ENCODE results near the gene LGR4.

The LGR4 gene

GRCh38 chr11:27485930-27486773 lies 13.6 kb upstream of the LGR4 start:
- no peak for DNase-seq (ENCODE audit: low spot score)

GRCh38 chr11:27482793-27483192 lies 10.2 kb upstream of the LGR4 start:
- DNase-seq (ENCODE audit: low spot score): no peak

- no peak for DNase-seq (ENCODE audit: low spot score)
Observed at GRCh38 chr11:27481992-27482391, 9.4 kb upstream of the LGR4 start.

- no peak for DNase-seq (ENCODE audit: low spot score)
Observed at GRCh38 chr11:27477831-27478230, 5.2 kb upstream of the LGR4 start.

GRCh38 chr11:27477243-27477642 lies 4.7 kb upstream of the LGR4 start:
- DNase-seq (ENCODE audit: low spot score): no peak

- DNase-seq (ENCODE audit: low spot score): no peak
Observed at GRCh38 chr11:27475622-27476021, 3.0 kb upstream of the LGR4 start.

GRCh38 chr11:27473017-27473406 lies 422 bp upstream of the LGR4 start:
- DNase-seq (ENCODE audit: low spot score): no peak

- DNase-seq (ENCODE audit: low spot score): peak; percentile 78
Observed at GRCh38 chr11:27471589-27472397, 797 bp downstream of the LGR4 start.

- no peak for DNase-seq (ENCODE audit: low spot score)
Observed at GRCh38 chr11:27470826-27471588, 1.6 kb downstream of the LGR4 start.

GRCh38 chr11:27470166-27470565 lies 2.4 kb downstream of the LGR4 start:
- DNase-seq (ENCODE audit: low spot score): no peak

GRCh38 chr11:27468995-27469695 lies 3.4 kb downstream of the LGR4 start:
- no peak for DNase-seq (ENCODE audit: low spot score)

- DNase-seq (ENCODE audit: low spot score): no peak
Observed at GRCh38 chr11:27468209-27468994, 4.2 kb downstream of the LGR4 start.

- no peak for DNase-seq (ENCODE audit: low spot score)
Observed at GRCh38 chr11:27467181-27467913, 5.2 kb downstream of the LGR4 start.

- no peak for DNase-seq (ENCODE audit: low spot score)
Observed at GRCh38 chr11:27466363-27466762, 6.2 kb downstream of the LGR4 start.

GRCh38 chr11:27465629-27466028 lies 7.0 kb downstream of the LGR4 start:
- no peak for DNase-seq (ENCODE audit: low spot score)

- no peak for DNase-seq (ENCODE audit: low spot score)
Observed at GRCh38 chr11:27464909-27465308, 7.7 kb downstream of the LGR4 start.

- DNase-seq (ENCODE audit: low spot score): no peak
Observed at GRCh38 chr11:27464289-27464696, 8.3 kb downstream of the LGR4 start.

- no peak for DNase-seq (ENCODE audit: low spot score)
Observed at GRCh38 chr11:27462543-27462942, 10.0 kb downstream of the LGR4 start.

- DNase-seq (ENCODE audit: low spot score): no peak
Observed at GRCh38 chr11:27460158-27460978, 12.2 kb downstream of the LGR4 start.

Data from D341Med (cell line).